Smooth muscle cell (in vitro differentiated cells): ENCODE results near the gene ADCY4. TPM values are rescaled to one million over a fixed set of nuclear protein-coding genes. Genes with fewer than 3 reads are reported as not detected.

Experiments
- DNase-seq: peaks from one replicate; lab custom pipeline; 2025; ENCODE audit not compliant: unreplicated experiment; lab: John Stamatoyannopoulos, UW
- H2AFZ ChIP-seq: fragments of 200-600 bp; sonication (generic); 2 replicates; pipeline ENCODE4 v1.6.0; 2016; ENCODE audit warnings: antibody characterized with exemption, low read depth, mild to moderate bottlenecking
- H3F3A ChIP-seq: fragments of 200-600 bp; sonication (generic); 2 replicates; pipeline ENCODE4 v1.6.0; 2017; ENCODE audit warnings: antibody characterized with exemption, low read depth
- H3K27ac ChIP-seq: fragments of 200-600 bp; sonication (generic); 2 replicates; pipeline ENCODE4 v1.5.1; 2016; ENCODE audit warnings: low read depth, mild to moderate bottlenecking
- H3K27me3 ChIP-seq: fragments of 200-600 bp; sonication (generic); 2 replicates; pipeline ENCODE4 v1.6.1; 2016; ENCODE audit warnings: low read depth, mild to moderate bottlenecking
- H3K36me3 ChIP-seq: fragments of 200-600 bp; sonication (generic); 2 replicates; pipeline ENCODE4 v1.5.1; 2016; ENCODE audit warnings: low read depth
- H3K4me1 ChIP-seq: fragments of 200-600 bp; sonication (generic); 2 replicates; pipeline ENCODE4 v1.5.1; 2016; ENCODE audit warnings: low read depth
- H3K4me2 ChIP-seq: fragments of 200-600 bp; sonication (generic); 2 replicates; pipeline ENCODE4 v1.6.0; 2016; ENCODE audit warnings: mild to moderate bottlenecking
- H3K4me3 ChIP-seq: fragments of 200-600 bp; sonication (generic); 2 replicates; pipeline ENCODE4 v1.5.1; 2016; ENCODE audit warnings: mild to moderate bottlenecking
- H3K79me2 ChIP-seq: fragments of 200-600 bp; sonication (generic); 2 replicates; pipeline ENCODE4 v1.6.0; 2016; ENCODE audit warnings: low read depth, mild to moderate bottlenecking
- H3K9ac ChIP-seq: fragments of 200-600 bp; sonication (generic); 2 replicates; pipeline ENCODE4 v1.6.0; 2016; ENCODE audit warnings: low read depth
- H3K9me3 ChIP-seq: fragments of 200-600 bp; sonication (generic); replicated peaks from 2 replicates; pipeline ENCODE4 v1.5.1; 2016; ENCODE audit warnings: low read depth
- H4K20me1 ChIP-seq: fragments of 200-600 bp; sonication (generic); 2 replicates; pipeline ENCODE4 v1.6.0; 2016; ENCODE audit warnings: low read depth
- CTCF ChIP-seq: fragments of 200-600 bp; sonication (generic); IDR thresholded peaks from 2 replicates; pipeline ENCODE4 v1.5.1; 2017; ENCODE audit warnings: borderline replicate concordance, mild to moderate bottlenecking, antibody characterized with exemption; ENCODE audit not compliant: insufficient read depth, poor library complexity, severe bottlenecking
- WGBS: methylation state at CpG from one replicate; pipeline ENCODE4 v1.1.7; 2016; ENCODE audit warnings: low lambda C conversion rate; 5-methylcytosine and 5-hydroxymethylcytosine counted together
- polyA plus RNA-seq: library from polyadenylated mRNA; unstranded; fragments of >200 nt; fragmentation: Nextera tagmentation; extraction: Ambion mirVana; gene quantifications from 2 replicates; pipeline ENCODE4 v1.2.1, GENCODE V29; 2016
- total RNA-seq: library from RNA; depleted of rRNA; stranded (reverse); fragments of >200 nt; gene quantifications from 2 replicates; pipeline ENCODE4 v1.2.3, GENCODE V29; 2014

Gene ADCY4
- total and polyA plus RNA-seq, 2 experiments from 2014 or later: 0.13 TPM; not detected in 1

GRCh38 chr14:24337144-24337823 lies 2.4 kb upstream of the ADCY4 start:
- WGBS: 89% methylated on average over 7 of the region's 7 CpGs
- Histone ChIP-seq H3K27ac (no peak overlapping the region), H3K4me3 (no peak overlapping the region), H2AFZ (no peak overlapping the region), H3K9ac (no peak overlapping the region), H3K79me2 (no peaks in the 10 kb centered on the region), H3F3A (no peaks in the 10 kb centered on the region), H3K4me2 (no peak overlapping the region), H3K36me3 (no peaks in the 10 kb centered on the region), H3K9me3 (no peaks in the 10 kb centered on the region), H4K20me1 (no peaks in the 10 kb centered on the region), H3K27me3 (peaks cover 96% of the 10 kb centered on the region), H3K4me1 (peaks cover 11% of the 10 kb centered on the region)
- no peak for TF ChIP-seq CTCF
- DNase-seq: no peak

GRCh38 chr14:24335461-24336171 lies 745 bp upstream of the ADCY4 start:
- H3K4me1 ChIP-seq: peaks cover 11% of the 10 kb centered on the region
- H3K27ac ChIP-seq: no peak overlapping the region
- WGBS: 49% methylated on average over 12 of the region's 12 CpGs
- H2AFZ ChIP-seq: no peak overlapping the region
- H3K9ac ChIP-seq: no peak overlapping the region
- no peak overlapping the region for H3K4me3 ChIP-seq
- no peak for DNase-seq
- no peak for TF ChIP-seq CTCF
- no peaks in the 10 kb centered on the region for H3K36me3 ChIP-seq
- no peak overlapping the region for H3K4me2 ChIP-seq
- H3K79me2 ChIP-seq: no peaks in the 10 kb centered on the region
- H3K27me3 ChIP-seq: peaks cover 83% of the 10 kb centered on the region
- no peaks in the 10 kb centered on the region for H3F3A ChIP-seq
- H4K20me1 ChIP-seq: no peaks in the 10 kb centered on the region
- H3K9me3 ChIP-seq: no peaks in the 10 kb centered on the region

GRCh38 chr14:24332268-24332993 lies 2.4 kb downstream of the ADCY4 start:
- Histone ChIP-seq H3K4me1 (peaks cover 6% of the 10 kb centered on the region), H3F3A (no peaks in the 10 kb centered on the region), H3K9me3 (no peaks in the 10 kb centered on the region), H3K27me3 (peaks cover 51% of the 10 kb centered on the region), H3K9ac (no peak overlapping the region), H3K79me2 (no peaks in the 10 kb centered on the region), H3K4me3 (peak overlapping the region; percentile 45), H2AFZ (peak overlapping the region; percentile 83), H4K20me1 (no peaks in the 10 kb centered on the region), H3K36me3 (no peaks in the 10 kb centered on the region), H3K27ac (no peak overlapping the region), H3K4me2 (peak overlapping the region; percentile 93)
- DNase-seq: no peak
- TF ChIP-seq CTCF: peak; percentile 67
- 4% methylated on average over 51 of the region's 56 CpGs for WGBS
